ENCODE data around the gene NR1H4.
"Not testable (repeated sequence)": the region's sequence is repeated elsewhere in the genome, so short reads cannot be mapped to it uniquely, and the experiment has no call there.

Gene NR1H4

GRCh38 chr12:100473050-100473715 lies 483 bp upstream of the NR1H4 start:
- DNase-seq = no peak

- no peak for DNase-seq
Observed at GRCh38 chr12:100474617-100475016, 951 bp downstream of the NR1H4 start.

DNA sequence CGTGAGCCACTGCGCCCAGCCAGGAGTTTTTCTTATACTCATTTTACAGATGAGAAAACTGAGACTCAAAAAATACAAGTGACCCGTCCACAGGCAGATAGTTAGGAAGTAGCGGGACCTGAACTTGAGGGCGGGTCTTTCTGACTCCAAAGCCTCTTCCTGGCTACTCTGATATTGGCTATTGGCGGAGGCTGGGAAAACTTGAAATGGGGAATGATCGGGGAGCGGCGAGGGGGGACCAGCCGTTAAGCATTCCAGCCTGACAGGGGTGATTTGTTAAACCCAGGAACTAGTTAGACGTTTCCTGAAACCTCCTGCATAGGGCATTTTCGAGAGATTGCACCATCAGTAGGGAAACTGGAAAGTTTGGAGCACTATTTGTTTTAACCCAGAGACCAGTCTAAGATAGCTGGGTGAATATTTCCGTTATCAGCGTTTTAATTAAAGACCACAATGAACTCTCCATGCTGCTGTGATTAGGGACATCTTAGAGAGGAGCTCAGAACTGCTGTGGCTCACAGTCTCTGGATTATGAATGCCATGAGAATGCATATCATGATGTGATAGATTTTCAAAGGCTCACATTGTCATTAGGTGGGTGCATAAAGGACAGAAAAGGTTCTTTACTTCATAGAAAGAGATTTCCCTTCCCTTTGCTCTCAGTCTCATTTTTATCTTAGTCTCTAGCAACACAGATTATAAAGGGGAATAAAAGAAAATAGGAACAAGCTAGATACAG lies 2.5 kb downstream of the NR1H4 start:
- no peak for DNase-seq

- DNase-seq = no peak
Observed at GRCh38 chr12:100481021-100481420, 7.4 kb downstream of the NR1H4 start.

DNA sequence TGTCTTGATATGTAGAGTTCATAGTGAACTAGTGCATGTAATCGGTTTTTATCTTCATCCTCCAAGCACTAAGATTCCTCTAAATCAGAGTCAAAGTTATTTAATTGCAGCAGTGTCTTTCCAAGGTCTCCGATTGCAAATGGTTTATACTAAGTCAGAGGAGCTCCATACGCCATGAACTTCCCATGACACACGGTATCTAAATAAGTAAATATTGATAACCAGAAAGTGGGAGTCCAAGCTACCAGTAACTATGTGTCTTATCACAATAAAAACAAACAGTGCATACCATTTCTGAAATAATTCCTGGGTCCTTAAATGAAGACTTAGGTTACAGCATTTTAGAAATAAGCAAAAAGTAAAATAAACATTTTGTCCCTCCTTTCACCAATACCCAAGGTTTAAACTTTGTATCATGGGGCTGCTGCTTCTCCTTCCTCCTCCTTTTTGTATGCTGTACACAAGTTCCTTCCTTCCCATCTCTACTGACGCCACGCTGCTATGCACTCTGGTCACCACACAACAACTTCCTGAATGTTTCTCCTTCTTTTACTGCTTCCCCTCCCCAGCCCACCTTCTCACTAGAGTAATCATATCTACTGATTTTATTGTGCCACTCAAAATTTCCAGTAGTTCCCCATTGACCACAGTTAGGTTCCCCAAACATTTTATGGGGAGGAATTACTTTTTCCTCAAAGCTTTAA lies 10.7 kb downstream of the NR1H4 start:
- no peak for DNase-seq

GRCh38 chr12:100484891-100485471 lies 11.3 kb downstream of the NR1H4 start:
- DNase-seq = no peak

DNA sequence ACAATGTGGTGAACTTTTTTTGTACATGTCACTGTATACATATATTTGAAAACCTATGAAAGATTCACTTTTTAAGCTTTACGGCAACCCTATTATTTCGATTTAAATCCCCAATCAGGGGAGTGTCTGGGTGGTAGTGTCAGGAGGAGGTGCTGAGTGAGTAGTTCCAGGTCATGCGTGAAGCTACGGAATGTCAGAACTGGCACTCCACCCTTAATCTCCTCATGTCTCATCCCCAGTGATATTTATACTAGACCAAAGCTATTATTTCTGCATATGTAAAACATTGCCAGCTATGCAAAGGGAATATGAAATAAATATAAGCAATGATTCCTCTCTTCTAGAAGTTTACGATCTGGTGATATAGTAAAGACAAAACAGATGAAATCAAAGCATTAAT lies 12.3 kb downstream of the NR1H4 start:
- DNase-seq = no peak

DNA sequence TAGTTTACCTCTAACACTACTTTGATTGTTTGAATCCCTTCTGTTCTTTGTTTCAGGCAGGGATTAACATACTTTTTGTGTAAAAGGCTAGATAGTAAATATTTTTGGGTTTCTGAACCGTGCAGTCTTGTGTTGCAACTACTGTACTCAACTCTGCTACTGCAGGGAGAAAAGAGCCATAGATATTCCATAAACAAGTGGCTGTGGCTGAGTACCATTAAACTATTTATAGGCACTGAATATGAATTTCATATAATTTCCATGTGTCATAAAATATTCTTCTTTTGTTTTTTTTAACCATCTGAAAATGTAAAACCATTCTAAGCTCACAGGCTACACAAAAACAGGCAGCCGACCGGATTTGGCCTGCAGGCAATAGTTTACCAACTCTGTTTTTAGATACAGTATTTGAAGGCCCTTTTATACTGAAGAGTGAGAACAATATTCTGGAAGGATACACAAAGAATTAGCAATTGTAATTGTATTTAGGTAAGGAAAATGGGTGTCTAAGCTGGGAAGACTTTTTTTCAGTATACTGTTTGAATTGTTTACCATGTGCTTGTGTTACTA lies 15.7 kb downstream of the NR1H4 start:
- no peak for DNase-seq

DNA sequence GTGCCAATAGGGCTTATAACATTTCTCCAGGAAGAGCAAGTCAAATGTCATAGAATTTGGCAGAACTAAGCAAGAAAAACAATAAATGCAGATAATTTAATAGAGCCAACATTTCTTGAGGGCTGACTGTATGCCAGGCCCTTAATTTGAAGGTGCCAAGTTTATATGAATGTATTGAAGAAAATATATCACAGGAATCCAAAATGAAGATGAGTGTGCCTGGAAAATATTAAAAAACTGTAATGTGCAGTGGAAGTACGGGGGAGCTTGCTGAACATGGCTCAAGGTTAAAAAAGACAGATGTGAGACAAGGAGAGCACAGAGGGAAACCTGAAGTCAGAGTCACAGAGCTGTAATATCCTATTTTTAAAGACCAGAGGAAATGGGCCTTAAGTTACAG lies 16.4 kb downstream of the NR1H4 start:
- DNase-seq = no peak

DNA sequence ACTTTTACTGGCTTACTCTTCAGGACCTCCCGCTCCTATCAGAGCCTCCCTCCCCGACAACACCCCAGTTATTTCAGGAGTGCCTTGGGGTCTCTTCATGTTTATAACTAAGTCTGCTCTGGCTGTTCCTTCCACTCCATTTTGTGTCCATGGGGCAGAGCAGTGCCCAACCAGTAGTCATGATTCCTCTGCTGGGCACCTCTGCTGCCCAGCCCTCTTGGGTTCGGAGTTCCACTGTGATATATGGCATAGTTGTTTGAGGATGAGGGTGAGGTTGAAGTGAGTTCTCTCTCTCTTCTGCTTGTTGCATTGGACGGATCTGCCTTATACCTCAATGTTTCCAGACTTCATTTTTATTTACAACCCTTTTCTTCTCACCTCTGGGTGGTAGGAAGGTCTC lies 17.4 kb downstream of the NR1H4 start:
- DNase-seq = no peak

DNA sequence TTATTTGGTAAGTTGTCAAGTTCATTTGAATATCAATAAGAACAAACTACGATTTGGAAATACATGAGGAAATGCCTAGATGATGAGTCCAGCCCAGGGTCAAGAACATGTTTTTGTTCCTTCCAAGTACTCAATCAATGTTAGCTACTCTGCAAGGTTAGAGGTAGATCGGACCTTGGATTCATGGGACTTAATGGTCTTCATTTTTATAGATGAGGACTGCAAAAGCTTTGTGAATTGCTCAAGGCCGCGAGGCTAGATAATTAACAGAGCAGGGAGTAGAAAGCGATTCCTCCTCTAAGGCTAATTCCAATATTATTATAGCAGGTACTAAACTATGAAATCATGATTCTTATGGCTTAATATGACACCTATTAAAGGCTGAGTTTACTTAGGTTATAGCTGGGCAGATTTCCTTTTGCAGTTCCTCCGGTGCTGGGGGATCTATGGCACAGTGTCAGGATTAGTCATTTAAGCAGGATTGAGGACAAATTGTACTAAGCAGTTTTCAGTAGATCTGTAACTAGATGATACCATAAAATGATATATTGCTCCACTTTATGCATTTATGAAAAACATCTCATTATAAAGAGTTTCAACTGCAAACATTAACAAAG lies 19.8 kb downstream of the NR1H4 start:
- DNase-seq = no peak

DNA sequence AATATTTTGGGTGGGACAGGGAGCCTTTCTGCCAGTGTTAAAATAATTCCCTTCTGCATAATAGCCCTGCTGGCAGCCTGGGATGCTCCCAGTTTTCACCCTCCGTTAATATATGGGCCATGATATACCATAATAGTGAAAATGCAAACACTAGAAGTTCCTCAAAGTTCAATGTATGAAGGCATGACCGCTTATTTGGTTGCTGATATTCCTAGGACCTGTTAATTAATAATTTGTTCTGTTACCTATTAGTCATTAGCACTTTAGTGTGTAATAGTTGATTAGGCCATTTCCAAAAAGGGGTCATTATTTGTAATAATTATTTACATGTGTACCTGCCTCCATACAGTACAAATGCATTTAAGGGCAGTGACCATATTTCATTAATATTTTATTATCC lies 20.4 kb downstream of the NR1H4 start:
- no peak for DNase-seq

- no peak for DNase-seq
Observed at GRCh38 chr12:100494538-100494937, 20.9 kb downstream of the NR1H4 start.

GRCh38 chr12:100497105-100497795 lies 23.6 kb downstream of the NR1H4 start:
- no peak for DNase-seq

DNA sequence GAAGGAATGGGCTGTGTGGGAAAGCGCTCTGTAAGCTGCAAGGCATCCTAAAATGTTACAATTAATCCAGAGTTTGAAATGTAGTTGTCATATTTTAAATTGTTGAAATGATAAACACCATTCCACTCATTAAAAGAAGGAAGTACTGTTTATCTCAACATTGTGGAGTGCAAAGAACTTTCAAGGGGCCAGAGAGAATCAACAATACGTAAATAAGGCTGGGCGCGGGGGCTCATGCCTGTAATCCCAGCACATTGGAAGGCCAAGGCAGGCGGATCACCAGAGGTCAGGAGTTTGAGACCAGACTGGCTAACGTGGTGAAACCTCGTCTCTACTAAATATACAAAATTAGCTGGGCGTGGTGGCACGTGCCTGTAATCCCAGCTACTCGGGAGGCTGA lies 24.5 kb downstream of the NR1H4 start:
- DNase-seq = no peak

GRCh38 chr12:100499416-100499815 lies 25.8 kb downstream of the NR1H4 start:
- no peak for DNase-seq

DNA sequence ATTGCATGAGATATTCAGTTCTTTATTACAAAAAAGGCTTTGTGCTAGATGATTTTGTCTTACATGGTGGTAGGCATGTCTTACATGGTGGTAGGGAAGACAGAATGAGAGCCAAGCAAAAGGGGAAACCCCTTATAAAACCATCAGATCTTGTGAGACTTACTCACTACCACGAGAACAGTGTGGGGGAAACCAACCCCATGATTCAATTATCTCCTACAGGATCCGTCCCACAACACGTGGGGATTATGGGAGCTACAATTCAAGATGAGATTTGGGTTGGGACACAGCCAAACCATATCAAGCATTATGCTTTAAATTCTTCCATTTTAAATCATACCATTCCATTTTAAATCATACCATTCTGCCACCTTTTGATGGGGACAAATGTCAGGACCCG lies 29.1 kb downstream of the NR1H4 start:
- DNase-seq = not testable (repeated sequence)

DNA sequence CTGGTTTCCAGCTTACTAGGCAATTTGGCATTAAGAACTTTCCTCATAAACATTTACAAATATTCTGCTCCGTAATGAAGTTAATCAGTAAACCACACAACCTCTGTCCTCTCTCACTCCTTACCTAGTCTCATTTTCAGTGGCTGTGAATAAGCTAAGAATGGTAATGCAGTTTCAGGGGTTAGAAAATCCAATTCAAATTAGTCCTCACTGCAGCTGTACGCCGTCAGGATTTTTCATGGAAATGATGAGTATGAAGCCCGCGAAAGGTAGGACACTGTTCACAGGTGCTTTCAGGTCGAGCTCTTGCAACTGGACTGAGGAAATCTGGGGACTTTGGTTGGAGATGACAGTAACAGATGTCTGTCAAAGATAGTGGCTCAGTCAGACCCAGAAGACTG lies 29.6 kb downstream of the NR1H4 start:
- no peak for DNase-seq

GRCh38 chr12:100504804-100505203 lies 31.1 kb downstream of the NR1H4 start:
- DNase-seq = no peak

DNA sequence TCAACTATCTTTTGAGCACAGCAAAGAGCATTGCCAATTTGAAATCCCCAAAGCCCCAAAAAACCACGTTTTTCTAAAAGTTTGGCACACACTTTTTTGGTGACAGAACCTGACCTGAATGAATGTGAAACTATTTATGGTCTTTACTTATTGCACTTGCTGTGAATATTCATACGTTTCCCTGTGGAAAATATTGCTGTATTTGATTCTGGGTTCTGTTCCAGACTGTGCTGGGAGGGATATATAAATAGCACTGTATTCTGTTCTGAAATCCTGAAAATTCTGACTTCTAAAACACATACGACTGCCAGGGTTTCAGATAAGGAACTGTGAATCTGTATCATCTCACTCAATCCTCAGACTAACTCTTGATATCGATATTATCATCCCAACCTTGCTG lies 35.1 kb downstream of the NR1H4 start:
- no peak for DNase-seq

DNA sequence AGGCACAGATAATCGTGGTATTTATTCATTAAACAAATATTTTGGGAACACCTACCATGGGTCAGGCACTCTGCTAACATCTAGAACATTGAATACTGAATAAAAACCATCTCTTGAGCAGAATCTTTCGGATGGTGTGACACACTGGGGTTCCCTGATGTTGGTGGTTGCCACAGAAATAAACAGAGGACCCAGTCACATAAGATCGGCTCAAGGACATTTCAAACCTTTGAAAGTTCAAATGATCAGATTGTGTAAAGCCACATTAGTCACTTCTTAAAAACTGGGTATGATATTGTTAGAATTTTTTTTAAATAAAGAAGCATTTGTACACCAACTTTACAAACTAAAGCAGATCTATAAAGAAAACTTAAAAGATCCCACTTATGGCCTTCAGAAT lies 39.0 kb downstream of the NR1H4 start:
- no peak for DNase-seq

GRCh38 chr12:100515968-100516367 lies 42.3 kb downstream of the NR1H4 start:
- no peak for DNase-seq

Measured in CD4-positive, alpha-beta T cell treated with Interleukin-4 for 1 hour (primary cell).